GM23338 (cell line): ENCODE results near the gene SYNE2. TPM values are rescaled to one million over a fixed set of nuclear protein-coding genes. Genes with fewer than 3 reads are reported as not detected.

Source experiments
- ATAC-seq: fragments of 200-7000 bp; cut with Tn5 transposase; 3 replicates; pipeline ENCODE4 v1.9.1; 2020
- DNase-seq: peaks from one replicate; pipeline ENCODE4 v3.0.0-alpha.2; 2015; ENCODE audit warnings: low spot score
- H2AFZ ChIP-seq: fragments of 200-600 bp; sonication (generic); 2 replicates; pipeline ENCODE4 v1.8.0; 2016; ENCODE audit warnings: antibody characterized with exemption, mild to moderate bottlenecking, moderate library complexity
- H3F3A ChIP-seq: fragments of 200-600 bp; sonication (generic); replicated peaks from 2 replicates; pipeline ENCODE4 v1.8.0; 2017; ENCODE audit warnings: antibody characterized with exemption, mixed run types, low read depth
- H3K27ac ChIP-seq: fragments of 200-600 bp; sonication (generic); 2 replicates; pipeline ENCODE4 v1.6.1; 2016; ENCODE audit warnings: low read depth
- H3K27me3 ChIP-seq: fragments of 200-600 bp; sonication (generic); 2 replicates; pipeline ENCODE4 v1.8.0; 2016; ENCODE audit warnings: mild to moderate bottlenecking, mixed run types, moderate library complexity; ENCODE audit not compliant: insufficient read depth
- H3K36me3 ChIP-seq: fragments of 200-600 bp; sonication (generic); 2 replicates; pipeline ENCODE4 v1.8.0; 2016; ENCODE audit warnings: mild to moderate bottlenecking; ENCODE audit not compliant: insufficient read depth
- H3K4me1 ChIP-seq: fragments of 200-600 bp; sonication (generic); 2 replicates; pipeline ENCODE4 v1.8.0; 2016; ENCODE audit warnings: mild to moderate bottlenecking, moderate library complexity; ENCODE audit not compliant: insufficient read depth
- H3K4me2 ChIP-seq: fragments of 200-600 bp; sonication (generic); 2 replicates; pipeline ENCODE4 v1.7.1; 2017; ENCODE audit warnings: mixed run types
- H3K4me3 ChIP-seq: fragments of 200-600 bp; sonication (generic); 2 replicates; pipeline ENCODE4 v1.6.1; 2016; ENCODE audit warnings: mixed run types
- H3K79me2 ChIP-seq: fragments of 200-600 bp; sonication (generic); replicated peaks from 2 replicates; pipeline ENCODE4 v1.8.0; 2017; ENCODE audit warnings: mild to moderate bottlenecking; ENCODE audit not compliant: insufficient read depth
- H3K9me2 ChIP-seq: fragments of 200-600 bp; sonication (generic); 2 replicates; pipeline ENCODE4 v1.8.0; 2017; ENCODE audit not compliant: insufficient read depth
- H4K20me1 ChIP-seq: fragments of 200-600 bp; sonication (generic); replicated peaks from 2 replicates; pipeline ENCODE4 v1.8.0; 2017; ENCODE audit warnings: mild to moderate bottlenecking; ENCODE audit not compliant: insufficient read depth
- H3K27ac Mint-ChIP-seq: 2 replicates; pipeline ENCODE4 v1.8.0; 2020; ENCODE audit warnings: inconsistent platforms, mild to moderate bottlenecking, moderate library complexity, mixed read lengths
- H3K27me3 Mint-ChIP-seq: 3 replicates; pipeline ENCODE4 v1.8.0; 2022; ENCODE audit warnings: low read depth, mild to moderate bottlenecking, moderate library complexity, mixed read lengths, inconsistent platforms; ENCODE audit not compliant: insufficient read depth, poor library complexity
- H3K36me3 Mint-ChIP-seq: 3 replicates; pipeline ENCODE4 v1.8.0; 2021; ENCODE audit warnings: low read depth, mild to moderate bottlenecking, inconsistent platforms, moderate library complexity, mixed read lengths
- H3K4me1 Mint-ChIP-seq: 3 replicates; pipeline ENCODE4 v1.8.0; 2020; ENCODE audit warnings: mild to moderate bottlenecking, inconsistent platforms, mixed read lengths
- H3K4me3 Mint-ChIP-seq: 3 replicates; pipeline ENCODE4 v1.8.0; 2021; ENCODE audit warnings: moderate library complexity, mild to moderate bottlenecking, inconsistent platforms, mixed read lengths
- H3K9me3 Mint-ChIP-seq: 3 replicates; pipeline ENCODE4 v1.8.0; 2020; ENCODE audit warnings: moderate library complexity, mild to moderate bottlenecking, inconsistent platforms, mixed read lengths
- CREB1 ChIP-seq: fragments of 250-450 bp; sonication (Bioruptor Pico); IDR thresholded peaks from 2 replicates; pipeline ENCODE4 v1.5.0; 2020; ENCODE audit warnings: low read depth, mild to moderate bottlenecking, moderate library complexity
- CTCF ChIP-seq, 2 experiments: fragments of 200-600 bp in 1 of 2; sonication (generic) in 1 of 2; conservative IDR thresholded peaks; 2 replicates each; pipeline versions ENCODE4 v1.5.1 to v1.6.1; 2016 to 2017; ENCODE audit warnings: antibody characterized with exemption in 2 of 2, low read depth in 2 of 2, mild to moderate bottlenecking in 2 of 2, moderate library complexity in 1 of 2
- ETS1 ChIP-seq: IDR thresholded peaks from 2 replicates; pipeline ENCODE4 v1.6.1; 2016; ENCODE audit warnings: antibody characterized with exemption
- EZH2 ChIP-seq: fragments of 200-600 bp; sonication (generic); IDR thresholded peaks from one replicate; pipeline ENCODE4 v1.8.0; 2017; ENCODE audit warnings: antibody characterized with exemption, mild to moderate bottlenecking, low read depth; ENCODE audit not compliant: unreplicated experiment
- EZH2phosphoT487 ChIP-seq: fragments of 200-600 bp; sonication (generic); IDR thresholded peaks from one replicate; pipeline ENCODE4 v1.8.1; 2018; ENCODE audit warnings: antibody characterized with exemption; ENCODE audit not compliant: unreplicated experiment
- NANOG ChIP-seq: IDR thresholded peaks from 2 replicates; pipeline ENCODE4 v1.6.1; 2016; ENCODE audit warnings: antibody characterized with exemption, borderline replicate concordance
- POLR2AphosphoS5 ChIP-seq: IDR thresholded peaks from 2 replicates; pipeline ENCODE4 v1.6.1; 2016; ENCODE audit warnings: antibody characterized with exemption, low read depth
- ZNF114 ChIP-seq: fragments of 250-450 bp; sonication (Bioruptor Pico); IDR thresholded peaks from 2 replicates; pipeline ENCODE4 v1.5.0; 2020; ENCODE audit warnings: mild to moderate bottlenecking, moderate library complexity
- polyA plus RNA-seq: library from polyadenylated mRNA; unstranded; fragments of >200 nt; fragmentation: Nextera tagmentation; extraction: Ambion mirVana; gene quantifications from 2 replicates; pipeline ENCODE4 v1.2.1, GENCODE V29; 2016
- total RNA-seq: library from RNA; depleted of rRNA; stranded (reverse); fragments of >200 nt; shearing (Covaris generic); gene quantifications from 2 replicates; pipeline ENCODE4 v1.2.3, GENCODE V29; 2014
- TF ChIP-seq, protein P1 (sequence below): IDR thresholded peaks from one replicate; pipeline ENCODE4 v1.6.1; 2018; ENCODE audit warnings: antibody characterized with exemption; ENCODE audit not compliant: unreplicated experiment

SYNE2 gene
- total and polyA plus RNA-seq, 2 experiments from 2014 or later: 34.3 to 86.5 TPM

- TF ChIP-seq, protein P1, sequence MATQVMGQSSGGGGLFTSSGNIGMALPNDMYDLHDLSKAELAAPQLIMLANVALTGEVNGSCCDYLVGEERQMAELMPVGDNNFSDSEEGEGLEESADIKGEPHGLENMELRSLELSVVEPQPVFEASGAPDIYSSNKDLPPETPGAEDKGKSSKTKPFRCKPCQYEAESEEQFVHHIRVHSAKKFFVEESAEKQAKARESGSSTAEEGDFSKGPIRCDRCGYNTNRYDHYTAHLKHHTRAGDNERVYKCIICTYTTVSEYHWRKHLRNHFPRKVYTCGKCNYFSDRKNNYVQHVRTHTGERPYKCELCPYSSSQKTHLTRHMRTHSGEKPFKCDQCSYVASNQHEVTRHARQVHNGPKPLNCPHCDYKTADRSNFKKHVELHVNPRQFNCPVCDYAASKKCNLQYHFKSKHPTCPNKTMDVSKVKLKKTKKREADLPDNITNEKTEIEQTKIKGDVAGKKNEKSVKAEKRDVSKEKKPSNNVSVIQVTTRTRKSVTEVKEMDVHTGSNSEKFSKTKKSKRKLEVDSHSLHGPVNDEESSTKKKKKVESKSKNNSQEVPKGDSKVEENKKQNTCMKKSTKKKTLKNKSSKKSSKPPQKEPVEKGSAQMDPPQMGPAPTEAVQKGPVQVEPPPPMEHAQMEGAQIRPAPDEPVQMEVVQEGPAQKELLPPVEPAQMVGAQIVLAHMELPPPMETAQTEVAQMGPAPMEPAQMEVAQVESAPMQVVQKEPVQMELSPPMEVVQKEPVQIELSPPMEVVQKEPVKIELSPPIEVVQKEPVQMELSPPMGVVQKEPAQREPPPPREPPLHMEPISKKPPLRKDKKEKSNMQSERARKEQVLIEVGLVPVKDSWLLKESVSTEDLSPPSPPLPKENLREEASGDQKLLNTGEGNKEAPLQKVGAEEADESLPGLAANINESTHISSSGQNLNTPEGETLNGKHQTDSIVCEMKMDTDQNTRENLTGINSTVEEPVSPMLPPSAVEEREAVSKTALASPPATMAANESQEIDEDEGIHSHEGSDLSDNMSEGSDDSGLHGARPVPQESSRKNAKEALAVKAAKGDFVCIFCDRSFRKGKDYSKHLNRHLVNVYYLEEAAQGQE: no peak
- TF ChIP-seq ZNF114 (CRISPR knock-in tag): no peak
- TF ChIP-seq NANOG: no peak
These were observed 47.1 kb downstream of the SYNE2 start (continued) for GRCh38 chr14:63899953-63900352.

DNA sequence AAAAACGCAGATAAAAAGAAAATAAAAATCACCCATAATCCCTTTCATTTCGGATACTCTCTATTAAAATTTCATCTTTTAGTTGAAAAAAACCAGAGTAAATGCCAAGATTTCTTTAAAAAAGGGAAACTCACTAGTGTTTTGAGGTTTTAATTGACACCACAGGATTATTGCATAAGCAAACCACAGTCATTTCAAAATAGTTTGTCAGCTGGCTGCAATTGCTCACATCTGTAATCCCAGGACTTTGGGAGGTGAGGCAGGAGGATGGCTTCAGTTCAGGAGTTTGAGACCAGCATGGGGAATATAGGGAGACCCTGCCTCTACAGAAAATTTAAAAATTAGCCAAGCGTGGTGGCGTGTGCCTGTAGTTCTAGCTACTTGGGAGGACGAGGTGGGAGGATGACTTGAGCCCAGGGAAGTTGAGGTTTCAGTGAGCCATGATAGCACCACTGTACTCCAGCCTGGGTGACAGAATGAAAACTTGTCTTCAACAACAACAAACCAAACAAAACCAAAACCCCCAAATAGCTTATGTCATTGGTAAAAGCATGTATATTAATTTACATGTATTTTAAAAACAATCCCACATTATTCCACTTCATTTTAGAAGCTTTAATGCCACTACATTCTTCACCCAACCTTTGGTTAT lies 48.8 kb downstream of the SYNE2 start:
- H3K4me3 Mint-ChIP-seq: no peak overlapping the region
- no peak overlapping the region for H3K27ac Mint-ChIP-seq
- TF ChIP-seq POLR2AphosphoS5 (no peak), EZH2 (no peak), EZH2phosphoT487 (no peak), CTCF (conservative IDR thresholded peaks at IDR 0.05; ENCODE audit: low read depth in 2 of 2) (no peak), ETS1 (no peak), ZNF114 (CRISPR knock-in tag) (no peak), CREB1 (CRISPR knock-in tag) (no peak)
- TF ChIP-seq, protein P1: no peak

More for the DNA sequence above, 48.8 kb downstream of the SYNE2 start:
- Histone ChIP-seq H3K79me2 (peaks cover 52% of the 10 kb centered on the region), H3K27ac (no peak overlapping the region), H2AFZ (no peak overlapping the region), H4K20me1 (no peaks in the 10 kb centered on the region), H3K4me3 (no peak overlapping the region), H3K4me1 (peaks cover 26% of the 10 kb centered on the region), H3K4me2 (no peak overlapping the region), H3K9me2 (no peaks in the 10 kb centered on the region), H3F3A (no peaks in the 10 kb centered on the region), H3K36me3 (no peaks in the 10 kb centered on the region), H3K27me3 (no peaks in the 10 kb centered on the region)
- DNase-seq (no peak), ATAC-seq (no peak)
- H3K27me3 Mint-ChIP-seq: no peaks in the 10 kb centered on the region
- peaks cover 18% of the 10 kb centered on the region for H3K4me1 Mint-ChIP-seq
- H3K36me3 Mint-ChIP-seq: peaks cover 4% of the 10 kb centered on the region; the same call in 2 of the 3 replicates
- H3K9me3 Mint-ChIP-seq: peaks cover 3% of the 10 kb centered on the region; the same call in 2 of the 3 replicates
